Progenitor cell of endocrine pancreas (in vitro differentiated cells): ENCODE measurements around the gene ZYX. TPM values are rescaled to one million over a fixed set of nuclear protein-coding genes. Genes with fewer than 3 reads are reported as not detected.

Experiments used
- DNase-seq: peaks from one replicate; pipeline ENCODE4 v3.0.0; 2021; ENCODE audit warnings: low spot score; ENCODE audit not compliant: unreplicated experiment
- H3K27ac Mint-ChIP-seq: 2 replicates; pipeline ENCODE4 v1.8.0; 2021; ENCODE audit warnings: mild to moderate bottlenecking, moderate library complexity, mixed read lengths
- H3K27me3 Mint-ChIP-seq: 2 replicates; pipeline ENCODE4 v1.8.0; 2021; ENCODE audit warnings: mixed read lengths
- H3K36me3 Mint-ChIP-seq: 2 replicates; pipeline ENCODE4 v1.8.0; 2022; ENCODE audit warnings: mixed read lengths; ENCODE audit not compliant: insufficient read depth
- H3K4me1 Mint-ChIP-seq: 2 replicates; pipeline ENCODE4 v1.8.0; 2021; ENCODE audit warnings: low read depth, mixed read lengths
- H3K4me3 Mint-ChIP-seq: 2 replicates; pipeline ENCODE4 v1.8.0; 2021; ENCODE audit warnings: low read depth, mild to moderate bottlenecking, moderate library complexity, mixed read lengths
- H3K9me3 Mint-ChIP-seq: 2 replicates; pipeline ENCODE4 v1.8.0; 2021; ENCODE audit warnings: low read depth, mixed read lengths
- CTCF ChIP-seq: fragments of 200-600 bp; sonication (generic); IDR thresholded peaks from one replicate; pipeline ENCODE4 v1.5.0; 2021; ENCODE audit warnings: antibody characterized with exemption, mild to moderate bottlenecking; ENCODE audit not compliant: unreplicated experiment
- total RNA-seq: library from RNA; stranded (reverse); gene quantifications from 2 replicates; pipeline ENCODE4 v1.2.1, GENCODE V29; 2021

ZYX gene
- total RNA-seq, 1 donor from 2014 or later: 69.0 TPM

GRCh38 chr7:143380260-143380645, 892 bp upstream of the ZYX start:
- TF ChIP-seq CTCF: peak; percentile 91
- no peaks in the 10 kb centered on the region for H3K9me3 Mint-ChIP-seq
- peak overlapping the region; percentile 92 for H3K27ac Mint-ChIP-seq
- H3K4me1 Mint-ChIP-seq: peaks cover 19% of the 10 kb centered on the region
- no peaks in the 10 kb centered on the region for H3K36me3 Mint-ChIP-seq
- peak; percentile 88 for DNase-seq
- H3K27me3 Mint-ChIP-seq: no peaks in the 10 kb centered on the region
- peak overlapping the region; percentile 77 for H3K4me3 Mint-ChIP-seq

DNA sequence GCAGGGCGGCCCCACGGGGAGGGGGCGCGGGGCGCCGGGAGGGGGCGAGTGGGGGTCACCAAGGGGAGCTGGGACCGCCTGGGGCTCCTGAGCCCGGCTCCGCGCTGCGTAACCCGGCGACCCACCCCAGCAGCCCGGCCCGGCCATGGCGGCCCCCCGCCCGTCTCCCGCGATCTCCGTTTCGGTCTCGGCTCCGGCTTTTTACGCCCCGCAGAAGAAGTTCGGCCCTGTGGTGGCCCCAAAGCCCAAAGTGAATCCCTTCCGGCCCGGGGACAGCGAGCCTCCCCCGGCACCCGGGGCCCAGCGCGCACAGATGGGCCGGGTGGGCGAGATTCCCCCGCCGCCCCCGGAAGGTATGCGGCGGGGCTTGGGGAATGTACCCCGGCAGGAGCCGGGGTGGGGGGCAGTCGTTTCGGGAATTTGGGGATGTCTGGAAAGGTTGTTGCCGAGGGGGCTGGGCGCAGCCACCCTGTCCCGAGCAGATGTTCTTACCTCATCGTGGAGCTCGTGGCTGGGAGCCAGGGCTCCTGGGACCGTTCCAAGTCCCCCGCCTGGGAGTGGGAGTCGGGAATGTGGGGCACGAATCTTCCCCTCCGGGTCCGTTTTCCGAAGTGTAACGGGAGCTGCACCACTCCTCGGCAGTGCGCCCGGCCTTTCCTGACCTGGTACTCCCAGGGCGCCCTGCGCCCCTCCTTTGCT, 431 bp downstream of the ZYX start:
- no peak overlapping the region for H3K27ac Mint-ChIP-seq
- H3K4me3 Mint-ChIP-seq: peak overlapping the region; percentile 72
- no peaks in the 10 kb centered on the region for H3K27me3 Mint-ChIP-seq
- H3K36me3 Mint-ChIP-seq: no peaks in the 10 kb centered on the region
- TF ChIP-seq CTCF: no peak
- no peaks in the 10 kb centered on the region for H3K9me3 Mint-ChIP-seq
- DNase-seq: no peak
- H3K4me1 Mint-ChIP-seq: peaks cover 19% of the 10 kb centered on the region

- Mint-ChIP-seq H3K27me3 (no peaks in the 10 kb centered on the region), H3K36me3 (no peaks in the 10 kb centered on the region), H3K9me3 (no peaks in the 10 kb centered on the region), H3K4me1 (peaks cover 19% of the 10 kb centered on the region), H3K4me3 (peak overlapping the region; percentile 72), H3K27ac (no peak overlapping the region)
- no peak for DNase-seq
- no peak for TF ChIP-seq CTCF
These were observed 1.1 kb downstream of the ZYX start for GRCh38 chr7:143382126-143382790.

DNA sequence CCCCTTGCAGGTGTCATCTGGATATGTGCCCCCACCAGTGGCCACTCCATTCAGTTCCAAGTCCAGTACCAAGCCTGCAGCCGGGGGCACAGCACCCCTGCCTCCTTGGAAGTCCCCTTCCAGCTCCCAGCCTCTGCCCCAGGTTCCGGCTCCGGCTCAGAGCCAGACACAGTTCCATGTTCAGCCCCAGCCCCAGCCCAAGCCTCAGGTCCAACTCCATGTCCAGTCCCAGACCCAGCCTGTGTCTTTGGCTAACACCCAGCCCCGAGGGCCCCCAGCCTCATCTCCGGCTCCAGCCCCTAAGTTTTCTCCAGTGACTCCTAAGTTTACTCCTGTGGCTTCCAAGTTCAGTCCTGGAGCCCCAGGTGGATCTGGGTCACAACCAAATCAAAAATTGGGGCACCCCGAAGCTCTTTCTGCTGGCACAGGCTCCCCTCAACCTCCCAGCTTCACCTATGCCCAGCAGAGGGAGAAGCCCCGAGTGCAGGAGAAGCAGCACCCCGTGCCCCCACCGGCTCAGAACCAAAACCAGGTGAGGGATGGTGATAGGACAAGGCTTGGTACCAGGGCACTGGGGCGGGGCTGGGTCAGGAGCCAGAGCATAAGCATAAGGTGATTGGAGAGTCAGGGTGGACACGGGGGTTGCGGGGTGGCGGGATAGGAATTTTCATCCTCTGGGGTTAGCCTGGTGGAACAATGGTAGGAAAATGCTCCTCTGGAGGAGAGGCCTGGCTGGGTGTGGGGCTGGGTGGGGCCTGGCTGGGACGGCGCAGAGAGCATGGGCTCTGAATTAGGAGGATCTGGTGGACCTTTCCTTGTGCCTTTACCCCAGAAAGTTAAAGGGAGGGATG, 1.9 kb downstream of the ZYX start:
- H3K27ac Mint-ChIP-seq: no peak overlapping the region
- no peak for DNase-seq
- H3K4me3 Mint-ChIP-seq: peak overlapping the region; percentile 72
- TF ChIP-seq CTCF: no peak
- H3K36me3 Mint-ChIP-seq: no peaks in the 10 kb centered on the region
- no peaks in the 10 kb centered on the region for H3K27me3 Mint-ChIP-seq
- peaks cover 19% of the 10 kb centered on the region for H3K4me1 Mint-ChIP-seq
- H3K9me3 Mint-ChIP-seq: no peaks in the 10 kb centered on the region

- H3K9me3 Mint-ChIP-seq: no peaks in the 10 kb centered on the region
- no peak overlapping the region for H3K27ac Mint-ChIP-seq
- no peaks in the 10 kb centered on the region for H3K27me3 Mint-ChIP-seq
- no peak for DNase-seq
- no peaks in the 10 kb centered on the region for H3K36me3 Mint-ChIP-seq
- peak overlapping the region; percentile 11 for H3K4me3 Mint-ChIP-seq
- H3K4me1 Mint-ChIP-seq: peaks cover 19% of the 10 kb centered on the region
- TF ChIP-seq CTCF: no peak
These were observed 2.5 kb downstream of the ZYX start for GRCh38 chr7:143383642-143383957.
